ENCODE measurements around the gene FAM13A.

GRCh38 chr4:88738180-88738579 is 318.8 kb downstream of the FAM13A start:
- TF ChIP-seq EZH2 (IDR thresholded peaks at IDR 0.05; ENCODE audit: insufficient read depth, poor library complexity, severe bottlenecking), result no peak
- TF ChIP-seq EZH2phosphoT487 (IDR thresholded peaks at IDR 0.05; ENCODE audit: insufficient read depth, low read depth), result no peak
